NCI-H1436 (cell line): ENCODE measurements around the gene TNNC1.

Experiments
- DNase-seq: peaks from one replicate; lab custom pipeline; 2025; lab: John Stamatoyannopoulos, UW

TNNC1 gene

GRCh38 chr3:52483577-52484381 is 29.9 kb upstream of the TNNC1 start:
- DNase-seq, result no peak

DNA sequence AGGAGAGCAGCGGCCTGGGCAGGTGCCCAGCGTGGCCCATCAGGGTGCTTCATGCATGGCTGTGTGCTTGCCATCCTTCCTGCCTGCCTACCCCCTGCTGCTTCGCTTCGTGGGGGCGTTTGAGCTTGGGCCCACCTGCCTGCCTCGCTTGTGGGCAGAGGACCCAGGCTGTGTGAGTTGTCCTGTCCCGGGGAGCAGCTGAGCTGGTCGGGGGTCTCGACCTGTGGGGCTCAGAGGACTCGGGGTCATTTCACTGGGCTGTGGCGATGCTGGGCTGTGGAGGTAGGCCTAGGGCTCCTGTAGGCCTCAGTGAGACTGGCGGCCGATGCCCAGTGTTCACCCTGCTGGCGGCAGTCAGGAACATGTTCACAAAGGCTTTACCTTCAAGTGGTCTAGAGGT is 29.2 kb upstream of the TNNC1 start:
- no peak for DNase-seq

DNA sequence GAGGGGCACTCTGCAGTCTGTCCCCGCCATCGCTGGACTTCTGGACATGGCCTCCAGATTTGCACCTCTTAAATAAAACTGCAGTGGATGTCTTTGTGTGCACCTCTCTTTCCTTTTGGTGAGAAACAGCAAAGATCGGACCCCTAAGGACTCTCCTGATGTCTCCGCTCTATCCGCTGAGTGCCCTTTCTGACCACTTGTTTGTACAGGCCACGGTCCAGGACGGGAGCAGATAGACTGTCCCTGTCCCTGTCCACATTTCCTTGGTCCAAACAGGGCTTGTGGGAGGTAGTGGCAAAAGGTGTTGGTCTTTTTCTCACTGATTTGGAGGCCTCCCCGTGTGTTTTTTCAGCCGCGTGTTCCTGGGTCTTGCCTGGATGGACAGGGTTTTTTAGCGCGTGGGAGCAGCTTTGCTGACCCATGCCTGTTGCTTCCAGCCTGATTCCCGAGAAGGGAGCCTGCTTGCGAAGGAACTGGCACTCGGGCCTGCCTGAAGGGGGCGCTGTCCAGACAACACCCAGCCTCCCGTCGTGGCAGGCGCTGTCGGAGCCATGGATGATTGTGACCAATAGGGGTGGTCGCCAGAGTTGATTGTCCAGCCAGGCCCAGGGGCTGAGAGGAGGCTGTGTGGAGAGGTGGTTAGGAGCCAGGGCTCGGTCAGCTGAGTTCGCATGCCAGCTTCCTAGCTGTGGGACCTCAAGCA is 28.1 kb upstream of the TNNC1 start:
- DNase-seq, result no peak

GRCh38 chr3:52480768-52481715 is 27.2 kb upstream of the TNNC1 start:
- DNase-seq, result no peak

GRCh38 chr3:52479877-52480575 is 26.2 kb upstream of the TNNC1 start:
- no peak for DNase-seq

DNA sequence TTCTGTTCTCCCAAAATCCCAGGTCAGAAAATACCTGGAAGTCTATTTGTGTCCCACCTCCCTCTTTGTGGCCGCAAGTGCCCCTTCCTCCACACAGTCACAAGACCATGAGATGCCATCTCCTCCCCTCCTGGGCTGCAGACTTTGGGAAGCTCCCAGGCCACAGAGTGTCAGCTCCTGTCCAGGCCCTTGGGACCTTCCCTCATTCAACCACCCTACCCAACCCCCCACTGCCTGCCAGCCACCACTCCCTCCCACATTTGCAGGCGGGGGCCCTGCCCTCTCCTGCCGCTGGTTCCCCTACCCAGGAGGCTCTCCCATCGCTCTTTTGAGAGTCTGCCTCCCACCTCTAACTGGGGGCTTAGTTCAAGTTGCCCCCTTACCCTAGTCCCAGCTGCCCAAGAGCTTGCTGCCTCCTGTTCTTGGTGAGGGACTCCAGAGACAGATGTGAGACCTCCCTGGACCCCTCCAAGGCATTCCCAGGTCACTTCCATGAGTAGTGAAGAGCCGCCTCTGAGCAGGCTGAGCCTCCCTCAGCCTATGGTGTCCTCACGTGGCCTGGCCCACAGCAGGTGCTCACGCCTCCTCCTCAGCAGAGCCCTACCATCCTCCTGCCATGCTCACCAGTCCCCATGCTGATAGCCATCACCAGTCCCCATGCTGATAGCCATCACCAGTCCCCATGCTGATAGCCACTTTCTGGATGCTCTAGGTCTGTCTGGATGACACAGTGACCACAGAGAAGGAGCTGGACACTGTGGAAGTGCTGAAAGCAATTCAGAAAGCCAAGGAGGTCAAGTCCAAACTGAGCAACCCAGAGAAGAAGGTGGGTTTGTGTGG is 25.4 kb upstream of the TNNC1 start:
- DNase-seq, result no peak

DNA sequence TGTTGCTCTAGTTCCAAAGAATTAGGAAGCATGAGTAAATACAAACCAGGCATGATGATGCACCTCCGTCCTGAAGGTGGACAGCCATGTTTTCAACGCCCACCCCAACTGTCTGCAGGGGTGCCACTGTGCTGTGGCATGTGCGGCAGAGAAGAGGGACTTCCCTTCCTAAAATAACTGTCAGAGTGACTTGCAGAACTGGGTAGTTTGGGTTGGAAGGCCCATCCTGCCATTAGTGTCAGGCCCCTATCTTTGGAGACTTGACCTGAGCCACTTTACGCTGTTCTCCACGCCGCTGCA is 23.9 kb upstream of the TNNC1 start:
- DNase-seq, result no peak

GRCh38 chr3:52477076-52477795 is 23.4 kb upstream of the TNNC1 start:
- DNase-seq, result no peak

DNA sequence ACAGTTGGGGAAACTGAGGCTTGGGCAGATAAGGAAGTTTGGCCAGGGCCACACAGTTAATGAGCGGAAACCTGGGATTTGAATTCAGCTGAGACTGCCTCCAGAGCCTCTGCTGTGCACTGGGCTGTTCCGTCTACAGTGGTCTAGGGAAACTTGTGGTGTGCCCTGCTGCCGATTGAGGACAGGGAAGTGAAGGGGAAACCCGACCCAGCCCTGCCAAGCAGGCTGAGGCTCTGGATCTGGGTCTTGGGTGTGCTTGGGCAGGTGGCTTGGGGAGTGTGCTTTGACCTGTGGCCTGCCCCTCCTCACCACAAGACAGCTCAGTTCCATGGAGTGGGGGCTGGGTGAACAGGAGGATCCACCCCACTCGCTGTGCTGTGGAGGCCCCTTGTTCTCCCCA is 19.2 kb upstream of the TNNC1 start:
- DNase-seq, result no peak

- DNase-seq, result no peak
Observed at GRCh38 chr3:52472239-52473000, 18.6 kb upstream of the TNNC1 start.

- DNase-seq, result no peak
Observed at GRCh38 chr3:52471371-52472238, 17.8 kb upstream of the TNNC1 start.

GRCh38 chr3:52470920-52471319 is 17.1 kb upstream of the TNNC1 start:
- DNase-seq, result no peak

DNA sequence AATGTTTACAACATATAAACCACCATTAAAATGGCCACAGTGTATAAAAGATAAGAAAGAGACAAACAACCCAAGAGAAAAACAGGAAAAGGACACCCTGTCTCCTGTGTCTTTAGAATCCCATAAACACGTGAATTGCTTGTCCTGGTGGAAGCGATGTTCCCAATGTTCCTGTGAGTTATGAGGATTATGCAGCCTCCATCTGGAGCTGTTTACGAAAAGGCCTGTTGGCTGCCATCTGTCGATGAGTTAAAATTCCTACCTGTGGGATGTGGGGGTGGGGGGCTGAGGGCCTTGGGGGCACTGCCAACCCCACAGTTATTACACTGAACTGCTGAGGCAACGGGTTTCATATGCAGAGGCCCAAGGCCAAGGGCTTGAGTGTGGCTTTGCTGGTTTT is 15.2 kb upstream of the TNNC1 start:
- no peak for DNase-seq

GRCh38 chr3:52468336-52468735 is 14.5 kb upstream of the TNNC1 start:
- no peak for DNase-seq

- DNase-seq, result no peak
Observed at GRCh38 chr3:52463416-52463815, 9.6 kb upstream of the TNNC1 start.

DNA sequence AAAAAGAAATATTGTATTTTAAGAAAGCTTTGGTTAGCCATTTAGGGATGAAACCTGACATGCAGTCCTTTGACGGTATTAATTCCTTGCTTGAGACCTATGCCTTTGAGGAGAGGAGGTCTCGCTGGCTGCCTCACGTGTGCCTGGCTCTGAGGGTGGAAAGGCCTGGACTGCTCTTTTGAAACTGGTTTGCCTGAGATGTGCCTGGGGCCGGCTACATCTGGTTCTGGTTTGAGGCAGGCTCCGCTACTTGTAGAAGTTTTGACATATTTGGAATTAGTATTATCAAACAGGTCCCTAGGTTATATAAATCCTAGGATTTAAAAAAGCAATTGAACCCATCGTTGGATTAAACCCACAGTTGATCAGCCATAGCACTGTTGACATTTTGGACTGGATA is 8.0 kb upstream of the TNNC1 start:
- DNase-seq, result no peak

GRCh38 chr3:52458770-52459545 is 5.1 kb upstream of the TNNC1 start:
- DNase-seq, result no peak
